Measurements from ENCODE around the gene LPCAT1. TPM values are rescaled to one million over a fixed set of nuclear protein-coding genes. Genes with fewer than 3 reads are reported as not detected.

Gene LPCAT1
- total and polyA plus RNA-seq, 2 of the 4 experiments (the other 2 are of a cell fraction), result 17.7 to 33.6 TPM

GRCh38 chr5:1449081-1449630 is 74.6 kb downstream of the LPCAT1 start:
- Histone ChIP-seq H4K5ac (ENCODE audit: low read depth, low read length) (no peak overlapping the region), H3K14ac (replicated peaks; ENCODE audit: low read depth, low read length) (no peak overlapping the region), H3K9ac (ENCODE audit: low read depth, low read length) (no peak overlapping the region), H3K27ac (ENCODE audit: insufficient read depth, low read length) (no peak overlapping the region), H3K9me1 (ENCODE audit: insufficient read depth, low read length) (no peaks in the 10 kb centered on the region), H3K23ac (ENCODE audit: low read depth, low read length) (no peak overlapping the region), H3K4me2 (ENCODE audit: low read depth, low read length) (no peak overlapping the region), H3K56ac (ENCODE audit: extremely low read depth, insufficient read depth, low read length) (no peak overlapping the region), H2BK120ac (ENCODE audit: low read depth, low read length) (no peak overlapping the region), H4K8ac (ENCODE audit: low read depth in 2 of 2, low read length in 2 of 2) (no peak overlapping the region), H3K4ac (ENCODE audit: low read depth, low read length) (no peak overlapping the region), H3K4me1 (ENCODE audit: control insufficient read depth, insufficient read depth, low read length) (no peaks in the 10 kb centered on the region), H3K36me3 (ENCODE audit: control insufficient read depth, insufficient read depth, low read length) (no peaks in the 10 kb centered on the region), H2AK5ac (ENCODE audit: low read depth, low read length) (no peak overlapping the region), H2AFZ (replicated peaks; ENCODE audit: low read length, poor library complexity) (peak overlapping the region; percentile 33), H3K79me1 (ENCODE audit: low read depth in 1 of 2, low read length in 2 of 2) (no peaks in the 10 kb centered on the region), H3K27me3 (ENCODE audit: control insufficient read depth, insufficient read depth, low read length) (peaks cover 50% of the 10 kb centered on the region), H4K91ac (ENCODE audit: insufficient read depth, low read depth, low read length) (no peak overlapping the region), H2BK5ac (ENCODE audit: low read depth, low read length, poor library complexity, severe bottlenecking) (no peak overlapping the region), H4K20me1 (ENCODE audit: insufficient read depth, low read length) (no peaks in the 10 kb centered on the region), H3K18ac (ENCODE audit: low read depth, low read length) (no peak overlapping the region), H3K9me3 (ENCODE audit: control insufficient read depth, insufficient read depth, low read length) (peaks cover 9% of the 10 kb centered on the region), H3K4me3 (ENCODE audit: insufficient read depth, low read depth, low read length) (no peak overlapping the region), H2AK9ac (replicated peaks; ENCODE audit: low read depth, low read length, poor library complexity) (no peak overlapping the region), H2BK15ac (ENCODE audit: low read depth, low read length) (no peak overlapping the region), H2BK20ac (ENCODE audit: low read depth, low read length) (no peak overlapping the region)
- CTCF ChIA-PET, result no interaction called here
- ATAC-seq (ENCODE audit: low read depth) (no peak), DNase-seq (no peak)
- POLR2A ChIA-PET (ENCODE audit: unreplicated experiment), result no interaction called here
- intact Hi-C loops (cut with micrococcal nuclease) (no loop called here), dilution Hi-C loops (cut with HindIII; ENCODE audit: low sequenced_read_pairs, unreplicated experiment) (no loop called here), in situ Hi-C loops (cut with MboI; ENCODE audit: low sequenced_read_pairs) (no loop called here)
- no peak for TF ChIP-seq ELK1 (IDR thresholded peaks at IDR 0.05; ENCODE audit: borderline replicate concordance, low read depth, low read length)
- TF ChIP-seq RAD21 (IDR thresholded peaks at IDR 0.05; ENCODE audit: low read length), result no peak
- no peak for TF ChIP-seq MAFK (IDR thresholded peaks at IDR 0.05; ENCODE audit: low read depth, low read length)
- no peak for TF ChIP-seq BHLHE40 (IDR thresholded peaks at IDR 0.05; ENCODE audit: low read depth, low read length)
- TF ChIP-seq CTCF (conservative IDR thresholded peaks at IDR 0.05; ENCODE audit: low read depth, low read length), result no peak
- TF ChIP-seq CEBPB (IDR thresholded peaks at IDR 0.05; ENCODE audit: low read depth, low read length), result no peak
- no peak for TF ChIP-seq SMC3 (IDR thresholded peaks at IDR 0.05; ENCODE audit: low read depth, low read length)
- BruUV-seq (replicated peaks), result no TSS peak
- WGBS, 2 experiments (ENCODE audit: extremely low coverage in 2 of 2, insufficient read length in 1 of 2), result 82% methylated on average over 5 of the region's 12 CpGs; no CpG with 5 or more reads in 1 of the 2 experiments

Measured in IMR-90 (cell line).